GM19397 (cell line): ENCODE data around the gene FGF14.

ENCODE experiments used
- ATAC-seq: cut with Tn5 transposase; IDR thresholded peaks from one replicate; pipeline ENCODE4 v1.9.1; 2021; ENCODE audit warnings: mild to moderate bottlenecking, moderate library complexity; ENCODE audit not compliant: unreplicated experiment

Gene FGF14

GRCh38 chr13:102401766-102402165 lies at the start of gene FGF14:
FGF14 (minus strand) TSS chr13:102402048.
- ATAC-seq, result no peak

GRCh38 chr13:102443249-102443648 lies 41.4 kb upstream of the FGF14 start:
- no peak for ATAC-seq

- no peak for ATAC-seq
Observed at GRCh38 chr13:102441085-102441484, 39.2 kb upstream of the FGF14 start.

- peak; percentile 53 for ATAC-seq
Observed at GRCh38 chr13:102440259-102440936, 38.5 kb upstream of the FGF14 start.

GRCh38 chr13:102422690-102423089 lies 20.8 kb upstream of the FGF14 start:
- no peak for ATAC-seq

GRCh38 chr13:102405499-102406100 lies 3.8 kb upstream of the FGF14 start:
- no peak for ATAC-seq

GRCh38 chr13:102402290-102402689 lies 442 bp upstream of the FGF14 start:
- ATAC-seq, result no peak

GRCh38 chr13:102401265-102401664 lies 583 bp downstream of the FGF14 start:
- ATAC-seq, result no peak

GRCh38 chr13:102400675-102401145 lies 1.1 kb downstream of the FGF14 start:
- no peak for ATAC-seq

- peak; percentile 58 for ATAC-seq
Observed at GRCh38 chr13:102399791-102400674, 1.8 kb downstream of the FGF14 start.

- no peak for ATAC-seq
Observed at GRCh38 chr13:102395939-102396338, 5.9 kb downstream of the FGF14 start.

GRCh38 chr13:102395174-102395573 lies 6.7 kb downstream of the FGF14 start:
- no peak for ATAC-seq

- ATAC-seq, result peak; percentile 98
Observed at GRCh38 chr13:102394158-102395053, 7.4 kb downstream of the FGF14 start.

- no peak for ATAC-seq
Observed at GRCh38 chr13:102392481-102393209, 9.2 kb downstream of the FGF14 start.

- ATAC-seq, result no peak
Observed at GRCh38 chr13:102386461-102386860, 15.4 kb downstream of the FGF14 start.

GRCh38 chr13:102380012-102380411 lies 21.8 kb downstream of the FGF14 start:
- ATAC-seq, result no peak

GRCh38 chr13:102376318-102376717 lies 25.5 kb downstream of the FGF14 start:
- ATAC-seq, result no peak

GRCh38 chr13:102374726-102375125 lies 27.1 kb downstream of the FGF14 start:
- ATAC-seq, result no peak

GRCh38 chr13:102374233-102374632 lies 27.6 kb downstream of the FGF14 start:
- ATAC-seq, result no peak

GRCh38 chr13:102373221-102373620 lies 28.6 kb downstream of the FGF14 start:
- no peak for ATAC-seq
